ENCODE results near the gene SEMA3G.

GRCh38 chr3:52394751-52395502, 50.0 kb downstream of the SEMA3G start:
- TF ChIP-seq, protein P1, sequence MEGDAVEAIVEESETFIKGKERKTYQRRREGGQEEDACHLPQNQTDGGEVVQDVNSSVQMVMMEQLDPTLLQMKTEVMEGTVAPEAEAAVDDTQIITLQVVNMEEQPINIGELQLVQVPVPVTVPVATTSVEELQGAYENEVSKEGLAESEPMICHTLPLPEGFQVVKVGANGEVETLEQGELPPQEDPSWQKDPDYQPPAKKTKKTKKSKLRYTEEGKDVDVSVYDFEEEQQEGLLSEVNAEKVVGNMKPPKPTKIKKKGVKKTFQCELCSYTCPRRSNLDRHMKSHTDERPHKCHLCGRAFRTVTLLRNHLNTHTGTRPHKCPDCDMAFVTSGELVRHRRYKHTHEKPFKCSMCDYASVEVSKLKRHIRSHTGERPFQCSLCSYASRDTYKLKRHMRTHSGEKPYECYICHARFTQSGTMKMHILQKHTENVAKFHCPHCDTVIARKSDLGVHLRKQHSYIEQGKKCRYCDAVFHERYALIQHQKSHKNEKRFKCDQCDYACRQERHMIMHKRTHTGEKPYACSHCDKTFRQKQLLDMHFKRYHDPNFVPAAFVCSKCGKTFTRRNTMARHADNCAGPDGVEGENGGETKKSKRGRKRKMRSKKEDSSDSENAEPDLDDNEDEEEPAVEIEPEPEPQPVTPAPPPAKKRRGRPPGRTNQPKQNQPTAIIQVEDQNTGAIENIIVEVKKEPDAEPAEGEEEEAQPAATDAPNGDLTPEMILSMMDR (conservative IDR thresholded peaks at IDR 0.05 in 1 of 2, IDR thresholded peaks at IDR 0.05 in 1 of 2; ENCODE audit: low read depth in 1 of 2, low read length in 2 of 2), result no peak
- TF ChIP-seq EZH2 (IDR thresholded peaks at IDR 0.05; ENCODE audit: low read length, missing control alignments), result no peak
